Measurements from ENCODE around the gene MATR3.

Gene MATR3

GRCh38 chr5:139363937-139364336, 70.4 kb downstream of the MATR3 start:
- no peak for DNase-seq (ENCODE audit: low spot score)
- TF ChIP-seq, protein P1, sequence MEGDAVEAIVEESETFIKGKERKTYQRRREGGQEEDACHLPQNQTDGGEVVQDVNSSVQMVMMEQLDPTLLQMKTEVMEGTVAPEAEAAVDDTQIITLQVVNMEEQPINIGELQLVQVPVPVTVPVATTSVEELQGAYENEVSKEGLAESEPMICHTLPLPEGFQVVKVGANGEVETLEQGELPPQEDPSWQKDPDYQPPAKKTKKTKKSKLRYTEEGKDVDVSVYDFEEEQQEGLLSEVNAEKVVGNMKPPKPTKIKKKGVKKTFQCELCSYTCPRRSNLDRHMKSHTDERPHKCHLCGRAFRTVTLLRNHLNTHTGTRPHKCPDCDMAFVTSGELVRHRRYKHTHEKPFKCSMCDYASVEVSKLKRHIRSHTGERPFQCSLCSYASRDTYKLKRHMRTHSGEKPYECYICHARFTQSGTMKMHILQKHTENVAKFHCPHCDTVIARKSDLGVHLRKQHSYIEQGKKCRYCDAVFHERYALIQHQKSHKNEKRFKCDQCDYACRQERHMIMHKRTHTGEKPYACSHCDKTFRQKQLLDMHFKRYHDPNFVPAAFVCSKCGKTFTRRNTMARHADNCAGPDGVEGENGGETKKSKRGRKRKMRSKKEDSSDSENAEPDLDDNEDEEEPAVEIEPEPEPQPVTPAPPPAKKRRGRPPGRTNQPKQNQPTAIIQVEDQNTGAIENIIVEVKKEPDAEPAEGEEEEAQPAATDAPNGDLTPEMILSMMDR (IDR thresholded peaks at IDR 0.05; ENCODE audit: extremely low read depth, missing control alignments) = no peak

DNA sequence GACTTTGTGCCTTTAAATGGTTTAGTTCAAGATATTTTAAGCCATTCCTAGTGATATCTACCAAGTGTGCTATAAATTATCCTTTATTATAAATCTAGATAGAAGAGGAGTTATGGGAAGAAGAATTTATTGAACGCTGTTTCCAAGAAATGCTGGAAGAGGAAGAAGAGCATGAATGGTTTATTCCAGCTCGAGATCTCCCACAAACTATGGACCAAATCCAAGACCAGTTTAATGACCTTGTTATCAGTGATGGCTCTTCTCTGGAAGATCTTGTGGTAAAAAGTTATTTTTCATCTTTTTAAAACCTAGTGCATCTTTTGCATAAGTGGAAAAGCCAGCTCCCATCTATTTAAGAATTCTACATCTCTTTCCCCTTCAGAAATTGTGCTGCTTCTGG, 70.9 kb downstream of the MATR3 start:
- TF ChIP-seq, protein P1 (IDR thresholded peaks at IDR 0.05; ENCODE audit: extremely low read depth, missing control alignments) = no peak
- no peak for DNase-seq (ENCODE audit: low spot score)

GRCh38 chr5:139368613-139369012, 75.1 kb downstream of the MATR3 start:
- TF ChIP-seq, protein P1 (IDR thresholded peaks at IDR 0.05; ENCODE audit: extremely low read depth, missing control alignments) = no peak
- DNase-seq (ENCODE audit: low spot score) = no peak

GRCh38 chr5:139369181-139369580, 75.6 kb downstream of the MATR3 start:
- DNase-seq (ENCODE audit: low spot score) = no peak
- TF ChIP-seq, protein P1 (IDR thresholded peaks at IDR 0.05; ENCODE audit: extremely low read depth, missing control alignments) = no peak

DNA sequence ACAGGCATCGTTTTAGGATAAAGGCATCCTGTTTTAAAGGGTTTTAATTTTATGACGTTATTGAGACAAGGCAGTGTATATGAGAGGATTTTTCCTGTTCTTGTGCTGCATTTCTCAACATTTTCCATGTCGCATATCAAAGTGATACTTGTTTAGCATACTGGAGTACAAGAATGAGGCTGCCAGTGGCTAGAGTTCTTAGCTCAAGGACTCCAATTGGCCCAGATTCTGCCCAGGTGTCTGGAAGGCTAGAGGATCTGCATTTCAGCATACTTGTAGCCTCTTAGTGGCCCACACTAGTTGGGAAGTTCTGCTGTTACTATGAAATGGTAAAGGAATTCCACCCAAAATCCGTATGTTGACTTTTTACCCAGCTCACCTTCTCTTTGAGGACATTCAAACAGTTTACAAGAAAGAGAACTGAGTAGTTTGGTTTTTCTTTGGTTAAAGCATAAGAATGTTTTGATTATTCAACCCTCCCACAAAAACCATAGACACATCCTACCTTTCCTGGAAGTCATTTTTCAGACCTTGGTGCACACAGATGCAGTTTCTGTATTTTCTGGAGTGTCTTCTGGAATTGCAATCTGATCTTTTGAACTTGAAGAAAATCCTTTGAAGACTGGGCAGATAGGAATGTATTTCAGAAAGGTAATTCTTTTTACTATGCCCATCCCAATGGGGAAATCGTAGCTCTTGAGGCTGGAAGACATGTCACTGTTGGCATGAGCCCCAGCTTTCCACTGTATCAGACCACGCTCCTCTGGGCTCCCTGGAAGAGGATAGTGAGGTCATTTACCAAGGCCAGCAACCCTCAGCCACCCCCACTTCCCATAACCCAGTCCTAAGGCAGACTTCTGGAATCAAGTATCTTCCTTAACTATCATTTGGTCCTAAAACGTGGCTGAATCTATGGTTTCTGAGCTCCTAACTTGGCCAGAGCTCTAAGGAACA, 78.2 kb downstream of the MATR3 start:
- no peak for DNase-seq (ENCODE audit: low spot score)
- TF ChIP-seq, protein P1 (IDR thresholded peaks at IDR 0.05; ENCODE audit: extremely low read depth, missing control alignments) = no peak

DNA sequence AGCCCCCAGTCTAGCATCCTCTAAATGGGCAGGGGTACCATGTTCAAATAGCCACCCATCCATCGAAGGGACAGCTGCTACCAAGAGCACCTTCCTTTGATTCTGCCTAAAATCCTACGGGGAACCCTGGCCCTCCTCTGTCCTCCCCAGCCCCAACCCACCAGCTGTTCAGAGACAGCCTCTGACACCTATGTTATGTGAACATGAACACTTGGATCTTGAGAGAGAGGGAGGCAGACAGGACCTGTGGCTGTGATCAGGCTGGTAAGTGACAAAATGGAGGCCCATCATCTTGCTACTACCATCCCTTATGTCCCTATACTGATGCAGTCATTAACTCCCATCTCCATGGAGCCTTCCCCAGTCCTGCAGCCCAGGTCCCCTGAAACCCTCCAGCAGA, 81.4 kb downstream of the MATR3 start:
- TF ChIP-seq, protein P1 (IDR thresholded peaks at IDR 0.05; ENCODE audit: extremely low read depth, missing control alignments) = no peak

DNA sequence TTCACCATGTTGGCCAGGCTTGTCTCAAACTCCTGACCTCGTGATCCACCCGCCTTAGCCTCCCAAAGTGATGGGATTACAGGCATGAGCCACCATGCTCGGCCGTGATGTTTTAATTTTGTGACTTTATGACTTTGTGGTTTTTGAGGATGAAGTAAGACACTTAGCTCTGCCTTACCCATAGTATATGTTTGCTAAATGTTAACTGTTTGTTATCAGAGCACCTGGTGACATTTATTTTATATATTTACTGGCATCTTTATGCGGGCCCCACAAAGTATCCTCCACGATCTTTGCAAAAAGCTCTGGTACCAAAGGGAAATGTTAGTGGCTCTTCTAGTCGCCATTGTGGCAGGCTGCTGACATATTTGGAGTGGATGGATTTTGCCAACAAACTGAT, 82.8 kb downstream of the MATR3 start:
- TF ChIP-seq, protein P1 (IDR thresholded peaks at IDR 0.05; ENCODE audit: extremely low read depth, missing control alignments) = no peak
- DNase-seq (ENCODE audit: low spot score) = no peak

More for the DNA sequence above, 81.4 kb downstream of the MATR3 start:
- DNase-seq (ENCODE audit: low spot score) = no peak

Data from GM20000 (cell line).